Germinal center (tissue), 1 donor: ENCODE data around the gene ZNF583.

Experiments
- DNase-seq: peaks from one replicate; pipeline ENCODE4 v3.0.0; 2012; ENCODE audit warnings: mixed read lengths, low spot score

The ZNF583 gene

DNA sequence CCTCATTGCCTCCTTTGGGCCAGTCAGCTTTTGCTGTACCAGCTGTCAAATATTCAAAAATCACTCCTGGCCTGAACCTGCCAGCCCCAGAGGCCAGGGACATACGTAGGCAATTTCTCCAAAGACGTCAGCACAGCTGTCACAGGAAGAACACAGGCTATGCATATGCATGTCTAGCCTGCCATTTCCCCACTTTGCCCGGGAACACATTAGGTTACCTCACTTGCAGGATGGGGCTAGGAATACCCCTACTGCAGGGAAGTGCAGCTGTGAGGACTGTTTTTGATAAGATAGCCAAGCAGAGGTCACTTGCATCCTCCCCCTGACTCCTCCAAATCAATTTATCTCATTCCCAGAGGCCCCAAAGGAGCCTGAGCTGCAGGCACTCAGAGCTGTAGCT is 70.2 kb downstream of the ZNF583 start:
- no peak for DNase-seq

DNA sequence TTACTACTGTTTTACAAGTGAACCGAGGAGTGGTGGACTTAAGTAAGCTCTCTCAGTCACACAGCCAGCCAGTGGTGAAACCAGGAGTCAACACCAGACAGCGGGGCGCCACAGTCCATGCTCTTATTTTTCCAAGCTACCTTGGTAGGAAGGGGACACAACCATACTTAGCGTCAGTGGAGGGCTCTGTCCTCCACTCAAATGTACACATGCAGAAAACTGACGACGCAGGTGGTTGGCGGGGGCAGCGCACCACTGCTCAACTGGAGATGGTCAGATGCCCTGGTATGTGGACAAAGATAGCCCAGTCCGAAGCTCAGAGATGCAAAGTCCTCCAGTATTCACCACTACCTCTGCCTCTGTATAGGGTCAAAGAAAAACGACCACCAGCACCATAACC is 72.0 kb downstream of the ZNF583 start:
- no peak for DNase-seq
